Embryonic facial prominence (tissue), 1 donor: ENCODE measurements around the gene SINHCAF.
"Not testable (repeated sequence)": the region's sequence is repeated elsewhere in the genome, so short reads cannot be mapped to it uniquely, and the experiment has no call there.

ENCODE experiments used
- DNase-seq: peaks from one replicate; pipeline ENCODE4 v3.0.0-alpha.2; 2016; ENCODE audit errors: extremely low spot score

SINHCAF gene

DNA sequence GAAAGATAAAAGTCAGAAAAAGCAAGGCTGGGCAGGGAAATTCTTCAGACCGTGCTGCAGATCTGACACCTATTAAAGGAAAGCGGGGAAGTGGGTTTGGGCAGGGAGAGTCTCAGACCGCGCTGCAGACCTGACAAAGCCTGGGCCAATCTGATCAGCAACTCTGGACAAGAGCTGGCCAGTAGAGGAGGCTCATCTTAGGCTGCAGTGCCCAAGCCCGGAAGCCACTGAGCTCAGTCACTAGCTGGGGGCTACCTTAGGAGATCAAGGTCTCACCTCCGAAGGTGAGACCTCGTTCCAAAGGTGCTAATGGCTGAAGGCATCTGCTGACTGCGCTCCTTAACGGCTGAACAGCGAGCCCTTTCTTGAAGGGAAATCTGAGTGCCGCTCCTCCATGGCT, 60.2 kb downstream of the SINHCAF start:
- DNase-seq: no peak

DNA sequence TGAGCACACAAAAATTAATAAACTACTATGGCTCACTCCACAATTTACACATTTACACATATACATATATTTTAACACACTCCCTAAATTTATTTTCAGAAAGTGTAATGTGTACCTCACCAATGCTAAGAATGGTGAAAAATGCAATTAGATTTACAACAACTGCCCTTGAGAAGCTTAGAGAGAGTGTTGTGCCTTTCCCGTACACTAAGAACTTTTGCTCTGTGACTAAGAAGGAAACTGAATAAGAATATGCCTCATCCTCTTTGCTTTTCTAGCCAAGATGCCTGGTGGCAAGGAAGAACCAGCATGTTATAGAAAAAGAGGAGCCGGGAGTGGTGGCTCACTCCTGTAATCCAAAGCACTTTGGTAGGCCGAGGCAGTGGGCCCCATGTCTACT, 62.3 kb downstream of the SINHCAF start:
- DNase-seq: no peak

DNA sequence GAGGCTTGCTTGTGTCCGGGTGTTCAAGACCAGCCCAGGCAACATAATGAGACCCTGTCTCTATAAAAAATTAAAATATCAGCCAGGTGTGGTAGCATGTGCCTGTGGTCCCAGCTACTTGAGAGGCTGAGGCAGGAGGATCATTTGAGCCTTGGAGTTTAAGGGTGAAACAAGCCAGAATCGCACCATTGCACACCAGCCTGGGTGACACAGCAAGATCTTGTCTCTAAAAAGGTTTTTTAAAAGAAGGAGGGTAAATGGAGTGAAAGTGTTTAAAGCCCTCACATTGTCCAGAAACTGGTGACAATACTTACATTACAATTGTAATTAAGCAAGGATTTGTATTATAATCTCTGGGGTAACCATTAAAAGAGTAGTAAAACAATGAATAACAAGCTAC, 64.2 kb downstream of the SINHCAF start:
- no peak for DNase-seq

DNA sequence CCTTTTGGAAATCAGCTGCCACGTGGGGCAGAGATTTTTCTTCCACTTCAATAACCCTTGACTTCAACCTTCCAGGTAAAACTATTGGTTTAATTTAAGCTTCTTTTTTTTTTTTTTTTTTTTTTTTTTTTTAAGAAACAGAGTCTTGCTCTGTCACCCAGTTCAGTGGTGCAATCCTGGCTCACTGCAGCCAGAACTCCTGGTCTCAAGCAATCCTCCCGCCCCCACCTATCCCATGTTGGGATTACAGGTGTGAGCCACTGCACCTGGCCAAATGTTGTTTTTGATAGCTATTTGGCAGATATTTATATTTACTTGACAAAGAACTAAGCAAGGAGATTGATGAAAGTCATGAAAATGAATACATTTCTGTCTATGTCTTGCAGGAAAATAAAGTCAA, 65.1 kb downstream of the SINHCAF start:
- no peak for DNase-seq

DNA sequence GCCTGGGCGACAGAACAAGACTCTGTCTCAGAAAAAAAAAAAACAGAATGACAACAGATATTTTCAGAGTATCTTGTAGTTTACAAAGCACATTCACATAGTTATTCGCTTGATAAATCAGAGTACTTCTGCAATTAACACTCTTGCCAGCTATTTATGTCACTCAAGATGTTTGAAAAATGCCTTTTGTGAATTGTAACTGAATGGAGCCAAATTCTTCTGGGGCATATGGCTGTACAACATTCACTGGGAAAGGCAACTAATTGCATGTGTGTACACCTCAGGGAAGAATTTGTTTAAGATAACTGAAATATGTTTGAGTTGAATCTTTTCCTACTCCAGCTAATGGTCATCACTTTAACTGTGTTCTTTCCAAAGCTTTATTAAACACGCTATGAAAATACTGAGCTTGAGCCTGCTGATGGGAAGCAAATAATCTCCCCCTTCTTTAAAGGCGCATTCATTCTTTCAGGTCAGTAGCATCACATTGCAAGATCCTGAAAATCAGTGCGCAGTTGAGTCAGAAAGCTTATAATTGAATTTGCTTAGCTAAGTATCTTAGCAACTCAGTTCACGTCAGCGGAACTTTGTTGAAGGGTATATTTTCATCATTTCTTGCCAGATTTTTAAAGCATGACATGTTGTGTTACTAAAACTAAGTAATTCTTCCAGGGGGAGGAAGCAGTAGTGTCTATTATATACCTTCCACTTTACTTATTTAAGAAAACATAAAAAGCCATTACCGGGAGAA, 66.6 kb downstream of the SINHCAF start:
- DNase-seq: no peak

DNA sequence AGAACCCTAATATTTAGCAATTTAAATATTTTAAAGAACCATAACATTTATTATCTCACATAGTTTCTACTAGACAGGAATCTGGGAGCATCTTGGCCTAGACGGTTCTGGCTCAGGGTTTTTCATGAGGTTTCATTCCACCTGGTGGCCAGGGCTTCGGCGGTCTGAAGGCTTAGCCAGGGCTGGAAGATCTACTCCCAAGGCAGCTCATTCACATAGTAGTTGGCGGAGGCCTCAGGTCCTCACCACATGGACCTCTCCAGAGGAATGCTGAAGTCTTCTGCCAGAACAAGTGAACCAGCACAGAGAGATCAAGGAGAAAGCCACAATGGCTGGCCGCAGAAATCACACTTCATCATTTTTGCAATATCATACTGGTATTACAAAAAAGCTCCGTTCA, 68.2 kb downstream of the SINHCAF start:
- DNase-seq: no peak

DNA sequence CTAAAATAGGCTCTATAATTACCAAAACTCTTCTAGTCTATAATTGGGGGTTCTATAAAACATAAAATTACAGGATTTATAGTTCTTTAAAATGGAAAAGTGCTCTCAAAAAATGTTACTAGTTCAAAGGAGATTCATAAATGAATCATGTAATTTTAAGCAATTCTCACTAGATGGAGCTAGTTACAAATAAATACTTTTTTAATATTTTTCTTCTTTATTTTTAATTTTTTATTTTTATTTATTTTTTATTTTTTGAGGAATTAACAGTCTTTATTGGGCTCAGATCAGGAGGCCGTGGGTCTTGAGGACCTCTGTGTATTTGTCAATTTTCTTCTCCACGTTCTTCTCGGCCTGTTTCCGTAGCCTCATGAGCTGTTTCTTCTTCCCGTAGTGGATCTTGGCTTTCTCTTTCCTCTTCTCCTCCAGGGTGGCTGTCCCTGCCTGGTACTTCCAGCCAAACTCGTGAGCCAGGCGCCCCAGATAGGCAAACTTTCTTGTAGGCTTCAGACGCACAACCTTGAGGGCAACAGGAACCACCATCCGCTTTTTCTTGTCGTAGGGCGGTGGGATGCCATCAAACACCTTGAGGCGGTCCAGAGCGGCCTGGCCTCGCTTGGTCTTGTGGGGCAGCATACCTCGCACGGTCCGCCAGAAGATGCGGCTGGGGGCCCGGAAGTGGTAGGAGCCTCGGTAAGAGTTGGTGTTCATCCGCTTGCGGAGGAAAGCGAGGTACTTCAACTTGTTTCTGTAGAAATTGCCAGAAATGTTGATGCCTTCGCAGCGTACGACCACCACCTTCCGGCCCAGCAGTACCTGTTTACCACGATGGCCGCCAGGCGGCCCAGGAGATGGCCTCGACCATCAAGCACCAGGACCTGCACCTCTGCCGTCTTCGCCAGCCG, 74.0 kb downstream of the SINHCAF start:
- not testable (repeated sequence) for DNase-seq

DNA sequence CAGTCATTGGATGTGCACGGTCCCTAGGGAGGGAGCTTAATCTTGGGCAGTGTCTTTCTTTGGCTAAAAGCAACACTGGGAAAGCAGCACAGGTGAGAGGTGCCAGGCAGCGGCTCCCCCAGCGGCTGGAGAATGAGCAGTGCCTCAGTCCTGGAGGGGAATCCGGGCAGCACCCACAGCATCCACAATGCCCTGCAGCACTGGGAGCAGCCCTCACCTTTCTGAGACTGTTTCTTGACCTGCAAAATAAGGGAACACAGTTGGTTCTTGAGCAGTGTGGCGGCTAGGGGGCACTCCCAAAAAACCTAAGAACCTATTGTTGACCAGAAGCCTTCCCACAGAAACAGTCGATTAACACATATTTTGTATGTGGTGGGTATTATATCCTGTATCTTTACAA, 75.8 kb downstream of the SINHCAF start:
- DNase-seq: no peak

DNA sequence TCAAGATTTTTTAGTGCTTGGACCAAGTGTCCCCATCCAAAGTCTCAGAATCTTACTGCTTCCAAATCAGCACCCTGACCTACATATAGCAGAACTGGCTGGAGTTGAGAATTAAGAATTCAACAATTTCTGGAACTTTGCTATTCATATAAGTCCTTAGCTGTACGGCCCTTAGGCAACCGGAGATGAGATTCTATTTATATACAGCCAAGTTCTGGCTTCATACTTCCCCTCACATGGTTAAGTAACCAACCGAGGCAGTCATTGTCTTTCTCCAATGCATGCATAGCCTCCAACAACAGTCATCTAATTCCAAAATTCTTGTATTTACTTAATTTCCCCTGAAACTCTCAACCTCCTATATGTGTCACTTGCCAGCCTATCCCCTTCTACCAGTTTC, 76.6 kb downstream of the SINHCAF start:
- no peak for DNase-seq

DNA sequence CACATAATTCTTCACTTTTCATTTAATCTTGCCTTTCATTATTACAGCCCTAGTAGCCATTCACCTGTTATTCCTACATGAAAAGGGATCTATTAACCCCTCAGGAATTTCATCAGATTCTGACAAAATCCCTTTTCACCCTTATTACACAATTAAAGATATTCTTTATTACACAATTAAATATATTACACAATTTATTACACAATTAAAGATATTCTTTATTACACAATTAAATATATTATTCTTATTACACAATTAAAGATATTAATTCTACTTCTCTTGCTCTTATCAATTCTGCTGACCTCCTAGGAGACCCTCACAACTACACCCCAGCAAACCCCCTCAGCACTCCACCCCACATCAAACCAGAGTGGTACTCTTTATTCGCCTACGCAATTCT, 77.1 kb downstream of the SINHCAF start:
- DNase-seq: no peak

DNA sequence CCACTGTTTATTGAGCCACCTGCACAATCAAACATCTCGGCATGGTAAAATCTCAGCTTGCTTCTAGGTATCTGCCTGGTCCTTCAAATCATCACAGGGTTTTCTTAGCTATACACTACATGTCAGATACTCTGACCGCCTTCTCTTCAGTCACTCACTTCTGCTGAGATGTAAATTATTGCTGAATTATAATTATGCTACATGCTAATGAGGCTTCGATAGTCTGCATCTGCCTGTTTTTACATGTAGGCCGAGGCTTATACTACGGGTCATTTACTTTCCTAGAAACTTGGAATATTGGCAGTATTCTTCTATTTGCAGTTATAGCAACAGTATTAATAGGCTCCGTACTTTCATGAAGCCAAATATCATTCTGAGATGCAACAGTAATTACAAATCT, 77.6 kb downstream of the SINHCAF start:
- no peak for DNase-seq

DNA sequence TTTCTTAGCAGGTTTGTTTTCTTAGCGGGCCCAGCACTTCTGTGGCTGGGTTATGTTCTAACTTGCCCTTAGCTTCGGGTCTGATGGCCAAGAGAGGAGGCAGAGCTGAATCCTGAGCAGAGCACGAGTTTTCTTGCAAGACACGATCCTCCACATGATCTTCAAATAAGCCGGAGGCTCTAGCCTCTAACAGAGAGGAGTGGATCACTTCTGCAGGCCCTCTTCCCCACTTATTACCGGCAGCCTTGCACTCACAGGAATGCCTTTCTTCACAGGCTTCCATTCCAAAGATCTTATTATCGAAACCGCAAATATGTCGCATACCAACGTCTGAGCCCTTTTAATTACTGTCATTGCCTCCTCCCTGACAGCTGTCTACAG, 79.5 kb downstream of the SINHCAF start:
- no peak for DNase-seq

DNA sequence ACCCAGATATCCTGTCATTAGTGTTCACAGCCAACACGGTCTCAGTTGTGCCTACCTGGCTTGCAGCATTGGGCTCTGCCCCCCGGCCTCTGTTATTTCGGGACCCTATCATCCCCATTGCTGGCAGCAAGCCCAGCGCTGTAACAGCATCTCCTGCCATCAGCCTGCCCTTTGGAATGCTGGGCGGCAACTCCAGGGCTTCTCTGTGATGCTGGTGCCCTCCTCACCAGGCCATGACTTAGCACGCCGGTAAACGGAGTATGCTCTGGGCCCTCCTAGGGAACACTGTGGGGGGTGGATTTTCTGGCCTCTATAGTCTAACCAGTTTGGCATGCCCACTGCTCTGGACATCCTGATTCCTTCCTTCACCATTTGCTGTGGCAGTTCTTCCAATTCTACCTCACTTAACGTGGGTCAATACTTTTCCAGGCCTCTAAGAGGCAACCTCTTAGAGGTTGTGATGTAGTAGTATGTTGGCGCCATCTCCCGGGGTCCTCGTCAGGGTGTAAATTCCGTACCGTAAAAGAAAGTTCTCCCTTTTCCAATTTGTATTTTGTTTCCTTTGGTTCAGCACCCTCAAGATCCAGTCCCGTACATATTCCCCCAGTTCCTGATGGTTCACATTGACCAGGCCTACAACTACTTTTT, 80.0 kb downstream of the SINHCAF start:
- DNase-seq: no peak

DNA sequence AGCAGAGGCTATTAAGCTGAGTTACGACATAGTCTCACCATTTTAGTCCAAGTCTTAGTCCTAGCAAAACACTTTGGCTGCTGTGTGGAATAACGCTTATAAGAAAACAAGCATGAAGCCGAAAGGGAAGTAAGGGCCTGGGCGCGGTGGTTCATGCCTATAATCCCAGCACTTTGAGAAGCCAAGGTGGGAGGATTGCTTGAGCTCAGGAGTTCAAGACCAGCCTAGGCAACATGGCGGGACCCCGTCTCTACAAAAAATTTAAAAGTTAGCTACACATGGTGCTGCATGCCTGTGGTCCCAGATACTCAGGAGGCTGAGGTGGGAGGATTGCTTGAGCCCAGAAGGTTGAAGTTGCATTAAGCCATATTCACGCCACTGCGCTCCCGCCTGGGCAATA, 83.5 kb downstream of the SINHCAF start:
- DNase-seq: not testable (repeated sequence)

DNA sequence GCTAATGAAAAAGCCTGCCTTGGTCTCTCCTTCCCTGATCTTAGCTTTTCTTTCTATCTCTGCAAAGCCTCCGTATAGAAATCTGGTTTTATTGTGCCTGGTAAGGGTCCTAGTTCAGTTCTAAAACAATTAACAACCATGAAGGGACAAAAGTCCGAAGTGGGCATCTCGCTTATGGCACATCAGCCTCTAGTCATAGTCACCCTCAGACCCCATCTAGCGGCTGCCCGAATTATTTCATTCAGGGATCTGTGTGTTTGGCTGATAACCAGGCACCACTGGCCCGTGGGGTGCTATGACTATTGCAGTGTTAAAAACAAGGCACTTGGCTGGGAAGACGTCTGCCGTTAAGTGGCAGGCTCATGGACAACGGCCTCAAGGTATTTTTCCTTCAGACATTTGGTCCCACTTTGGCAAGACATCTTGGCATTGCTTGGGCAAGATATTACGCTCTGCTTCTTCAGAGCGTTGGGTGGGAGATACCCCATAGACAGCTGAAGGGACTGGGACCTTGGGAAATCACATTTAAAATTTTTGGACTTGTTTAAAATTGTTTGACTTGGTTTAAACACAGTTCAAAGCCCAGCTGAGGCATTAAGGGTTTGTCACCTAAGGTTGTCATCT, 87.1 kb downstream of the SINHCAF start:
- peak; percentile 31 for DNase-seq

DNA sequence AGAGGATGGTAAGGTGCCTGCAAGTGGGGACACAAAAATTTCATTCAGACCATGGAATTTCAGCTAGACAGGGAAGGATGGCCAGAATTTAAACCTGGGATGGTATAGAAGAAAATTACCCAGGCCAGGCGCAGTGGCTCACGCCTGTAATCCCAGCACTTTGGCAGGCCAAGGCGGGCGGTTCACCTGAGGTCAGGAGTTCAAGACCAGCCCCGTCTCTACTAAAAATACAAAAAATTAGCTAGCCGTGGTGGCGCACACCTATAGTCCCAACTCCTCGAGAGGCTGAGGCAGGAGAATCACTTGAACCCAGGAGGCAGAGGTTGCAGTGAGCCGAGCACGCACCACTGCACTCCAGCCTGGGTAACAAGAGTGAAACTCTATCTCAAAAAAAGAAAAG, 87.6 kb downstream of the SINHCAF start:
- not testable (repeated sequence) for DNase-seq

DNA sequence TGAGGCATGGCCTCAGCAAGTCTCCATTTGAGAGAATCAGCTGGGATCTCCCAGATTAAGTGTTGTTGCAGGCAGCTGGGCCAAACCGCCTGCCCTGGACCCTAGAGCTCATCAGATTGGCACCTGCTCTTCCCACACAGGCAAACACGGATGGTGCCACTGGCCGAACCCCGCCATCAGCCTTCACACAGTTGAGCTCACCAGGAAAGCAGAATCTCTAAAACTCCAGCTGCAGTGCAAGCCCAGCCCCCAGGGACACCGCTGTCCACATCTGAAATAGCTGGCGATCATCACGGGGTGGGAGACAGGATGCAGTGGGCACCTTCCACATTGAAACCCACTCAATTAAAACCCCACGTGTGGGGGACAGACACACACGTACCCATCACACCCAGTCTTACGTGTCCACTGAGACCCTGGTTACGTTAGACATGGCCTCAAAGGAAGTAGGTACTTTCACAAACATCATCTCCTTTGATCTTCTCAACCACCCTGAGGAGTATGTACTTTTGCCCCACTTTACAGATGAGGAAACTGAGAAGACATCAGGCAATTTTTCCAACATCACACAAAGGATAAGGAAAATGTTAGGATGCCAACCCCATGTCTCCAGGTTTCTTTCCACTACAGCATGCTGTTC, 88.8 kb downstream of the SINHCAF start:
- DNase-seq: no peak

DNA sequence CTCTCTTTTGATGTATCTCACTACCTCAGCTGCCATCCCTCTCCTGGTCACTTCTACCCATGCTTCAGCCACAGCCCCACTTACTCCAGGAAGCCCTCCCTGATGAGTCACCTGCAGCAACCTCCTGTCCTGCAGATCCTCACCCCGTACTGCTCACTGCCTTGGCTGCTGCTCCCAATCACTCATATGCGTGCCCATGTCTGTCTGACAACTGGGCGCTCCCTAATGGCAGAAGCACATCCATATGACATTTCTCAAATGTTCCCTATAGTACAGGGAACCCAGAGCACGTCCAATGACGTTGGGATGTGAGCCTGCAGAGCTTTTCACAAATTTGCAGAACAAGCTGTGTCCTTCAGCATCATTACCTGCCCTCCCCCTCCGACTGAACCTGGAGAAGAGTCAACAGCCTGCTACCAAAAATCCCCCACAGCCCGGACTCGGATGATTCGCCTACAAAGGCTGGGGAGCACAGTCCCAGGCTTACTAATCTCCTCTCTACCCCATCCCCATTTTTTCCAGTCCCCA, 90.0 kb downstream of the SINHCAF start:
- DNase-seq: no peak

DNA sequence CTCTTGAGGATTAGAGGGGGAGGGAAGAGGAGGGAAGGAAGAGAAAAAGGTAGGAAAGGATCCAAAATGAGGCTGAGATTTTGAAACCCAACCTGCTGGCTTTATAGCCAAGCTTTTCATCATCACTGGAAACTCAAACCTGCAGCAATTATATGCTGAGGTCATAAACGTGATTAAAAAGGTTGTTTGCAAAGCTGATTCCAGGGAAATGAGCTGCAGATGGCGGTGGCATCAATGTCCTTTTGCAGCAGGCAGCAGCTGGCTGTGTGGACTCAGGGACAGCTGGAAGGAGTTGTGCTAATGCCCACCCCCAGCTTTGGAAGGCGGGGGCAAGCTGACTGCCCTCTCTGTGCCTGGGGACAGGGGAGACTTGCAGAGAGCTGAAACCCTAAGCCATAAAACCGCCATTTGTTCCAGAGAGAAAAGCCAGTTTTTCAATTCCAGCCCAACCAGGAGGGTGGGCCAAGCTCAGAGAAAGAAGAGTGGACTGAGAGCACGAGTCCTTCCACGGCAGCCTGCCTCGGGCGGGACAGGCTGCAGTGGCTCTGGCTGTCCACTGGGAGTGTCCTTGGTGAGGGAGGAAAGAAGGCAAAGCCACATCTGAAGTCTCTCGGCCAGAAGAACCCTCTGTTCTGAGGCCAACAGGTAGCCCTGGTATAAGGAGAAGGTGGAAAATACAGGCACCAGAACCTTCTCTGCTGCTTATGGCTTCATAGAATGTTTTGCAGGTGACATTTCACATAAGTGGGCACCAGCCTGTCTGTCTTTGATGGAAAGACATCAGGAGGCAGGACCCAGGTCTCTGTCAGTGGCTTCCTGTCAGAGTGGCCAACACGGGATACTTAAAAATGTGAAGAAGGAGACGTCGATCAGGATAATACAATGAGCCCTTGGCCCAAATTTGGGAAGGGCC, 90.7 kb downstream of the SINHCAF start:
- peak; percentile 20 for DNase-seq
